GM12875 (cell line): ENCODE data around the gene MBP.
"Not testable (repeated sequence)": the region's sequence is repeated elsewhere in the genome, so short reads cannot be mapped to it uniquely, and the experiment has no call there.

Experiments used
- H3K4me3 ChIP-seq: one replicate; pipeline ENCODE4 v1.5.1; 2011; ENCODE audit warnings: low read depth, low read length, control low read depth
- CTCF ChIP-seq: IDR thresholded peaks from 2 replicates; pipeline ENCODE4 v1.5.1; 2011; ENCODE audit warnings: low read depth, mild to moderate bottlenecking, control low read depth, inconsistent platforms, low read length, moderate library complexity, borderline replicate concordance; ENCODE audit not compliant: insufficient read depth

Gene MBP

GRCh38 chr18:76995896-76996295 is 136.7 kb downstream of the MBP start:
- TF ChIP-seq CTCF, result no peak
- no peak overlapping the region for H3K4me3 ChIP-seq

- no peak for TF ChIP-seq CTCF
- H3K4me3 ChIP-seq, result no peak overlapping the region
These were observed 138.4 kb downstream of the MBP start for GRCh38 chr18:76994086-76994654.

- no peak overlapping the region for H3K4me3 ChIP-seq
- TF ChIP-seq CTCF, result no peak
These were observed 139.0 kb downstream of the MBP start for GRCh38 chr18:76993573-76993972.

- no peak overlapping the region for H3K4me3 ChIP-seq
- TF ChIP-seq CTCF, result no peak
These were observed 139.5 kb downstream of the MBP start for GRCh38 chr18:76993085-76993382.

GRCh38 chr18:76992226-76993084 is 140.1 kb downstream of the MBP start:
- no peak overlapping the region for H3K4me3 ChIP-seq
- TF ChIP-seq CTCF, result no peak

GRCh38 chr18:76991021-76991688 is 141.4 kb downstream of the MBP start:
- no peak overlapping the region for H3K4me3 ChIP-seq
- no peak for TF ChIP-seq CTCF

GRCh38 chr18:76990343-76991020 is 142.1 kb downstream of the MBP start:
- not testable (repeated sequence) for H3K4me3 ChIP-seq
